Liver (tissue), 9 donors: ENCODE results near the gene PLEKHA8. TPM values are rescaled to one million over a fixed set of nuclear protein-coding genes. Genes with fewer than 3 reads are reported as not detected.

Experiments
- DNase-seq: peaks from one replicate; pipeline ENCODE4 v3.0.0-alpha.2; 2017; ENCODE audit warnings: low spot score
- H3K27ac ChIP-seq, 2 donors: one replicate each; pipeline ENCODE4 v1.7.0; 2013; ENCODE audit warnings: inconsistent platforms in 2 of 2, low read length in 2 of 2, control low read depth in 1 of 2, low read depth in 1 of 2, mild to moderate bottlenecking in 1 of 2
- H3K27me3 ChIP-seq, 4 donors: one replicate each; pipeline versions ENCODE4 v1.6.1 to v1.7.0; 2013; ENCODE audit warnings: low read length in 3 of 4, inconsistent platforms in 1 of 4, mild to moderate bottlenecking in 1 of 4, moderate library complexity in 1 of 4; ENCODE audit not compliant: control insufficient read depth in 4 of 4, insufficient read depth in 4 of 4
- H3K36me3 ChIP-seq, 4 donors: one replicate each; pipeline versions ENCODE4 v1.6.1 to v1.7.0; 2013; ENCODE audit warnings: low read length in 3 of 4, mild to moderate bottlenecking in 3 of 4, low read depth in 1 of 4, moderate library complexity in 1 of 4; ENCODE audit not compliant: control insufficient read depth in 4 of 4, insufficient read depth in 3 of 4
- H3K4me1 ChIP-seq, 4 donors: one replicate each; pipeline versions ENCODE4 v1.6.1 to v1.7.0; 2013; ENCODE audit warnings: low read length in 3 of 4, mild to moderate bottlenecking in 3 of 4, moderate library complexity in 1 of 4; ENCODE audit not compliant: control insufficient read depth in 4 of 4, insufficient read depth in 4 of 4
- H3K4me3 ChIP-seq, 3 donors: one replicate each; pipeline versions ENCODE4 v1.6.1 to v1.7.0; 2013; ENCODE audit warnings: low read length in 3 of 3, control low read depth in 1 of 3, low read depth in 1 of 3, mild to moderate bottlenecking in 1 of 3
- H3K9ac ChIP-seq, 2 donors: one replicate each; pipeline ENCODE4 v1.7.0; 2013; ENCODE audit warnings: low read length in 2 of 2, mild to moderate bottlenecking in 2 of 2, moderate library complexity in 2 of 2, control low read depth in 1 of 2, low read depth in 1 of 2
- H3K9me3 ChIP-seq, 4 donors: one replicate each; pipeline versions ENCODE4 v1.6.1 to v1.7.0; 2013; ENCODE audit warnings: low read length in 3 of 4; ENCODE audit not compliant: control insufficient read depth in 4 of 4
- ATF3 ChIP-seq: IDR thresholded peaks from 2 replicates; pipeline ENCODE4 v1.6.1; 2016; ENCODE audit warnings: antibody characterized with exemption
- CTCF ChIP-seq: fragments of 150-350 bp; IDR thresholded peaks from 2 replicates; pipeline ENCODE4 v1.5.1; 2017; ENCODE audit warnings: improper control_type of control experiment, low read depth, low read length; ENCODE audit not compliant: missing input control
- EGR1 ChIP-seq, 2 donors: IDR thresholded peaks; 2 replicates each; pipeline ENCODE4 v1.6.1; 2016 to 2018; ENCODE audit warnings: antibody characterized with exemption in 2 of 2, low read depth in 2 of 2
- FOXA1 ChIP-seq: IDR thresholded peaks from 2 replicates; pipeline ENCODE4 v1.6.1; 2016; ENCODE audit warnings: antibody characterized with exemption
- FOXA2 ChIP-seq: IDR thresholded peaks from 2 replicates; pipeline ENCODE4 v1.6.1; 2016; ENCODE audit warnings: antibody characterized with exemption
- GABPA ChIP-seq, 2 donors: IDR thresholded peaks in 1 of 2; conservative IDR thresholded peaks in 1 of 2; 2 replicates each; pipeline ENCODE4 v1.6.1; 2016; ENCODE audit warnings: antibody characterized with exemption in 2 of 2, mild to moderate bottlenecking in 1 of 2, moderate library complexity in 1 of 2
- HNF4A ChIP-seq, 2 donors: conservative IDR thresholded peaks; 2 replicates each; pipeline ENCODE4 v1.6.1; 2016; ENCODE audit warnings: antibody characterized with exemption in 2 of 2, mild to moderate bottlenecking in 2 of 2
- HNF4G ChIP-seq: IDR thresholded peaks from 2 replicates; pipeline ENCODE4 v1.6.1; 2016; ENCODE audit warnings: antibody characterized with exemption
- JUND ChIP-seq, 2 donors: IDR thresholded peaks; 2 replicates each; pipeline ENCODE4 v1.6.1; 2016; ENCODE audit warnings: antibody characterized with exemption in 2 of 2
- MAX ChIP-seq: IDR thresholded peaks from 2 replicates; pipeline ENCODE4 v1.6.1; 2016; ENCODE audit warnings: antibody characterized with exemption
- RAD21 ChIP-seq, 2 donors: IDR thresholded peaks; 2 replicates each; pipeline ENCODE4 v1.6.1; 2016; ENCODE audit warnings: antibody characterized with exemption in 2 of 2, mild to moderate bottlenecking in 2 of 2
- REST ChIP-seq: IDR thresholded peaks from 2 replicates; pipeline ENCODE4 v1.6.1; 2016; ENCODE audit warnings: antibody characterized with exemption, mild to moderate bottlenecking
- RXRA ChIP-seq, 2 donors: IDR thresholded peaks; 2 replicates each; pipeline ENCODE4 v1.6.1; 2017 to 2018; ENCODE audit warnings: antibody characterized with exemption in 2 of 2, mild to moderate bottlenecking in 1 of 2
- SP1 ChIP-seq: IDR thresholded peaks from 2 replicates; pipeline ENCODE4 v1.6.1; 2018; ENCODE audit warnings: antibody characterized with exemption, mild to moderate bottlenecking
- TAF1 ChIP-seq: conservative IDR thresholded peaks from 2 replicates; pipeline ENCODE4 v1.6.1; 2016; ENCODE audit warnings: antibody characterized with exemption, mild to moderate bottlenecking
- YY1 ChIP-seq: IDR thresholded peaks from 2 replicates; pipeline ENCODE4 v1.6.1; 2016; ENCODE audit warnings: antibody characterized with exemption, mild to moderate bottlenecking
- ZBTB33 ChIP-seq: IDR thresholded peaks from 2 replicates; pipeline ENCODE4 v1.6.1; 2016; ENCODE audit warnings: antibody characterized with exemption
- WGBS: extraction: QIAGEN DNeasy Blood & Tissue Kit; methylation state at CpG from one replicate; pipeline ENCODE4 v1.1.7; 2013; 5-methylcytosine and 5-hydroxymethylcytosine counted together
- polyA plus RNA-seq, 2 donors: library from polyadenylated mRNA; stranded (reverse) in 1 of 2; unstranded in 1 of 2; fragments of 200-250 nt in 1 of 2; fragments of >200 nt in 1 of 2; fragmentation: Nextera tagmentation in 1 of 2; extraction: Ambion mirVana in 1 of 2; gene quantifications; one replicate each; pipeline versions ENCODE4 v1.2.1 to v1.2.3, GENCODE V29; 2013 to 2015
- total RNA-seq, 2 donors: library from RNA; depleted of rRNA; stranded (reverse); fragments of >200 nt; gene quantifications; one replicate each; pipeline ENCODE4 v1.2.3, GENCODE V29; 2014
- donor health status: healthy.
- donor health status: healthy.
- donor health status: healthy.
- donor health status: healthy.
- donor health status: healthy.

Gene PLEKHA8
- total and polyA plus RNA-seq, 4 donors, result 1.0 to 5.4 (median 2.4) TPM

GRCh38 chr7:30154111-30154587 is 125.9 kb downstream of the PLEKHA8 start:
- H3K9ac ChIP-seq, result no peak overlapping the region
- H3K9me3 ChIP-seq, result no peaks in the 10 kb centered on the region
- H3K4me1 ChIP-seq, result no peaks in the 10 kb centered on the region
- no peak overlapping the region for H3K4me3 ChIP-seq
- no peaks in the 10 kb centered on the region for H3K36me3 ChIP-seq
- TF ChIP-seq TAF1, result no peak
- TF ChIP-seq FOXA1, result no peak
- TF ChIP-seq MAX, result no peak
- TF ChIP-seq REST, result no peak
- TF ChIP-seq GABPA (IDR thresholded peaks at IDR 0.05 in 1 of 2, conservative IDR thresholded peaks at IDR 0.05 in 1 of 2), result no peak
- no peak for TF ChIP-seq CTCF
- TF ChIP-seq HNF4A (conservative IDR thresholded peaks at IDR 0.05), result no peak
- no peak for TF ChIP-seq JUND (IDR thresholded peaks at IDR 0.05)
- TF ChIP-seq EGR1 (IDR thresholded peaks at IDR 0.05; ENCODE audit: low read depth in 2 of 2), result no peak
- no peak for TF ChIP-seq ZBTB33
- no peak for TF ChIP-seq SP1
- TF ChIP-seq RXRA (IDR thresholded peaks at IDR 0.05), result no peak
- TF ChIP-seq FOXA2, result no peak
- no peak for TF ChIP-seq YY1
- no peak for TF ChIP-seq RAD21 (IDR thresholded peaks at IDR 0.05)
- no peak for TF ChIP-seq HNF4G
- no peak for TF ChIP-seq ATF3
- 91% methylated on average over 9 of the region's 9 CpGs for WGBS
- no peak overlapping the region for H3K27ac ChIP-seq
- DNase-seq, result no peak
- no peaks in the 10 kb centered on the region for H3K27me3 ChIP-seq

GRCh38 chr7:30155481-30155880 is 127.3 kb downstream of the PLEKHA8 start:
- Histone ChIP-seq H3K9ac (no peak overlapping the region), H3K4me3 (no peak overlapping the region), H3K4me1 (no peaks in the 10 kb centered on the region), H3K36me3 (no peaks in the 10 kb centered on the region), H3K9me3 (no peaks in the 10 kb centered on the region), H3K27me3 (no peaks in the 10 kb centered on the region), H3K27ac (no peak overlapping the region)
- 89% methylated on average over 8 of the region's 8 CpGs for whole genome bisulfite sequencing
- DNase-seq, result no peak
- no peak for TF ChIP-seq RXRA (IDR thresholded peaks at IDR 0.05)
- TF ChIP-seq FOXA1, result no peak
- no peak for TF ChIP-seq HNF4A (conservative IDR thresholded peaks at IDR 0.05)
- no peak for TF ChIP-seq MAX
- no peak for TF ChIP-seq HNF4G
- TF ChIP-seq ATF3, result no peak
- no peak for TF ChIP-seq YY1
- TF ChIP-seq SP1, result no peak
- no peak for TF ChIP-seq JUND (IDR thresholded peaks at IDR 0.05)
- TF ChIP-seq FOXA2, result no peak
- no peak for TF ChIP-seq TAF1
